ENCODE data around the gene NAV2. TPM values are rescaled to one million over a fixed set of nuclear protein-coding genes. Genes with fewer than 3 reads are reported as not detected.

The NAV2 gene
- total RNA-seq = 11.2 and 11.3 TPM in 2 replicates

GRCh38 chr11:19712281-19713195 is at the start of gene NAV2:
Gene NAV2, plus strand, starts transcription at chr11:19712837. Its CDS starts 859 bp downstream, at chr11:19713696.
- peak; percentile 89 for DNase-seq (ENCODE audit: low read depth)
- H3K4me3 ChIP-seq (ENCODE audit: low read depth, low read length) = peak within 1 kb of the TSS; percentile 69

GRCh38 chr11:19663206-19663605 is 49.4 kb upstream of the NAV2 start:
- DNase-seq (ENCODE audit: low read depth) = no peak
- no peak overlapping the region for H3K4me3 ChIP-seq (ENCODE audit: low read depth, low read length)
- no peak for TF ChIP-seq CTCF (IDR thresholded peaks at IDR 0.05; ENCODE audit: insufficient read depth, low read depth, low read length)

More at GRCh38 chr11:19712281-19713195, at the start of gene NAV2:
- peak; percentile 3 for TF ChIP-seq CTCF (IDR thresholded peaks at IDR 0.05; ENCODE audit: insufficient read depth, low read depth, low read length)

GRCh38 chr11:19664886-19665548 is 47.6 kb upstream of the NAV2 start:
- no peak for TF ChIP-seq CTCF (IDR thresholded peaks at IDR 0.05; ENCODE audit: insufficient read depth, low read depth, low read length)
- H3K4me3 ChIP-seq (ENCODE audit: low read depth, low read length) = no peak overlapping the region
- peak; percentile 48 for DNase-seq (ENCODE audit: low read depth)

GRCh38 chr11:19666951-19667350 is 45.7 kb upstream of the NAV2 start:
- H3K4me3 ChIP-seq (ENCODE audit: low read depth, low read length) = no peak overlapping the region
- no peak for TF ChIP-seq CTCF (IDR thresholded peaks at IDR 0.05; ENCODE audit: insufficient read depth, low read depth, low read length)
- no peak for DNase-seq (ENCODE audit: low read depth)

- H3K4me3 ChIP-seq (ENCODE audit: low read depth, low read length) = no peak overlapping the region
- no peak for TF ChIP-seq CTCF (IDR thresholded peaks at IDR 0.05; ENCODE audit: insufficient read depth, low read depth, low read length)
- no peak for DNase-seq (ENCODE audit: low read depth)
These were observed 43.1 kb upstream of the NAV2 start for GRCh38 chr11:19669511-19669910.

GRCh38 chr11:19670030-19670791 is 42.4 kb upstream of the NAV2 start:
- no peak overlapping the region for H3K4me3 ChIP-seq (ENCODE audit: low read depth, low read length)
- TF ChIP-seq CTCF (IDR thresholded peaks at IDR 0.05; ENCODE audit: insufficient read depth, low read depth, low read length) = no peak
- DNase-seq (ENCODE audit: low read depth) = peak; percentile 28

Measured in fibroblast of villous mesenchyme (primary cell).